Measurements from ENCODE around the gene MIGA2. TPM values are rescaled to one million over a fixed set of nuclear protein-coding genes. Genes with fewer than 3 reads are reported as not detected.

Gene MIGA2
- total and polyA plus RNA-seq, 9 of the 15 experiments (the other 6 are each of a cell fraction or from before 2014, with no cell fraction given): 0.15 to 54.1 (median 18.0) TPM

DNA sequence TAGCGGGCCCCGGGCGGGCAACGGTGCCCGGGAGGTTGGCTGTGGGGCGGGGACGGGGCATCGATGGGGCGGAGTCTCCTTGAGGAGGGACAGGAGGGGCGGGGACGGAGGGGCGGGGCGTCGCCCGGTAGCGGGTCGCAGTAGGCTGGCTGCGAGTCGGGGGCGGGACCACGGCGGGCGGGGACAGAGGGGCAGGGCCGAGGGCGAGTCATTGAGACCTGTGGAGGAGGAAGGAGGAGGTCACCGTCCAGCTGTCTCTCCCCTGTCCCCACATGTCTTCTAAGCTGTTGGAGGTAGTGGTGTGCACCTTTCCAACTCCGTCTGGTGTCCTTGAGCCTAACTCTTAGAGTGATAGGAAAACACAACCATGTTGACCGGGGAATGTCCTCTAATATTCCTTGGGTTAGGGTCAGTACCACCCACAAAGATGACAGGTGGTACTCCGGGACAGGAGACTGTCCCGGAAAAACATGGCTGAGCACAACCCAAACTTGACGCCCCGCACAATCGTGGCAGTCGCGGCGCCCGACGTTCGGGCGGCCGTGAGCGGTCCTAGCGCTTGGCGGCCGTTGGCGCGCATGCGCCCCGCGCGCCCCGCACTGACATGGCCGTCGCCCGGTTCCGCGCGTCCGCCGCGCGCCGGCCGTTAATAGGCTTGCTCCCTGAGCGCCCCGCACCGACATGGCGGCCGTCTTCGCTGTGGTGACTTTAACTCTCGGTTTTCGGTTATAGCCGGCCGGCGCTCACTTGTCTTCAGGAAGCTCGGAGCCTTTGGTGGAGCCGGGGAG, 74.5 kb downstream of the MIGA2 start, which contains the start of the genes CRAT and PTPA (continued):
- TF ChIP-seq, protein P1, sequence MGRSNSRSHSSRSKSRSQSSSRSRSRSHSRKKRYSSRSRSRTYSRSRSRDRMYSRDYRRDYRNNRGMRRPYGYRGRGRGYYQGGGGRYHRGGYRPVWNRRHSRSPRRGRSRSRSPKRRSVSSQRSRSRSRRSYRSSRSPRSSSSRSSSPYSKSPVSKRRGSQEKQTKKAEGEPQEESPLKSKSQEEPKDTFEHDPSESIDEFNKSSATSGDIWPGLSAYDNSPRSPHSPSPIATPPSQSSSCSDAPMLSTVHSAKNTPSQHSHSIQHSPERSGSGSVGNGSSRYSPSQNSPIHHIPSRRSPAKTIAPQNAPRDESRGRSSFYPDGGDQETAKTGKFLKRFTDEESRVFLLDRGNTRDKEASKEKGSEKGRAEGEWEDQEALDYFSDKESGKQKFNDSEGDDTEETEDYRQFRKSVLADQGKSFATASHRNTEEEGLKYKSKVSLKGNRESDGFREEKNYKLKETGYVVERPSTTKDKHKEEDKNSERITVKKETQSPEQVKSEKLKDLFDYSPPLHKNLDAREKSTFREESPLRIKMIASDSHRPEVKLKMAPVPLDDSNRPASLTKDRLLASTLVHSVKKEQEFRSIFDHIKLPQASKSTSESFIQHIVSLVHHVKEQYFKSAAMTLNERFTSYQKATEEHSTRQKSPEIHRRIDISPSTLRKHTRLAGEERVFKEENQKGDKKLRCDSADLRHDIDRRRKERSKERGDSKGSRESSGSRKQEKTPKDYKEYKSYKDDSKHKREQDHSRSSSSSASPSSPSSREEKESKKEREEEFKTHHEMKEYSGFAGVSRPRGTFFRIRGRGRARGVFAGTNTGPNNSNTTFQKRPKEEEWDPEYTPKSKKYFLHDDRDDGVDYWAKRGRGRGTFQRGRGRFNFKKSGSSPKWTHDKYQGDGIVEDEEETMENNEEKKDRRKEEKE (IDR thresholded peaks at IDR 0.05; ENCODE audit: borderline replicate concordance in 1 of 2, control insufficient read depth in 1 of 2, low read depth in 2 of 2, low read length in 1 of 2): 0 out of 4 replicates have a peak, but pooled peaks of 1 of the 2 experiments have one; percentile 47
- TF ChIP-seq NELFE (IDR thresholded peaks at IDR 0.05; ENCODE audit: insufficient read depth, insufficient read length) (no peak), TAF7 (tag; IDR thresholded peaks at IDR 0.05) (peak; percentile 95), RREB1 (CRISPR knock-in tag; IDR thresholded peaks at IDR 0.05) (0 out of 2 replicates have a peak, but pooled peaks have one; percentile 34), SRF (CRISPR knock-in tag; IDR thresholded peaks at IDR 0.05) (no peak; a peak in 1 of 4 replicates), EP400 (IDR thresholded peaks at IDR 0.05) (peak; percentile 84), TCF7L2 (IDR thresholded peaks at IDR 0.05; ENCODE audit: low read depth, low read length) (no peak)
- TF ChIP-seq, protein P2, sequence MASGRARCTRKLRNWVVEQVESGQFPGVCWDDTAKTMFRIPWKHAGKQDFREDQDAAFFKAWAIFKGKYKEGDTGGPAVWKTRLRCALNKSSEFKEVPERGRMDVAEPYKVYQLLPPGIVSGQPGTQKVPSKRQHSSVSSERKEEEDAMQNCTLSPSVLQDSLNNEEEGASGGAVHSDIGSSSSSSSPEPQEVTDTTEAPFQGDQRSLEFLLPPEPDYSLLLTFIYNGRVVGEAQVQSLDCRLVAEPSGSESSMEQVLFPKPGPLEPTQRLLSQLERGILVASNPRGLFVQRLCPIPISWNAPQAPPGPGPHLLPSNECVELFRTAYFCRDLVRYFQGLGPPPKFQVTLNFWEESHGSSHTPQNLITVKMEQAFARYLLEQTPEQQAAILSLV (tag; IDR thresholded peaks at IDR 0.05): no peak
- TF ChIP-seq, protein P3, sequence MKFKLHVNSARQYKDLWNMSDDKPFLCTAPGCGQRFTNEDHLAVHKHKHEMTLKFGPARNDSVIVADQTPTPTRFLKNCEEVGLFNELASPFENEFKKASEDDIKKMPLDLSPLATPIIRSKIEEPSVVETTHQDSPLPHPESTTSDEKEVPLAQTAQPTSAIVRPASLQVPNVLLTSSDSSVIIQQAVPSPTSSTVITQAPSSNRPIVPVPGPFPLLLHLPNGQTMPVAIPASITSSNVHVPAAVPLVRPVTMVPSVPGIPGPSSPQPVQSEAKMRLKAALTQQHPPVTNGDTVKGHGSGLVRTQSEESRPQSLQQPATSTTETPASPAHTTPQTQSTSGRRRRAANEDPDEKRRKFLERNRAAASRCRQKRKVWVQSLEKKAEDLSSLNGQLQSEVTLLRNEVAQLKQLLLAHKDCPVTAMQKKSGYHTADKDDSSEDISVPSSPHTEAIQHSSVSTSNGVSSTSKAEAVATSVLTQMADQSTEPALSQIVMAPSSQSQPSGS (CRISPR knock-in tag; IDR thresholded peaks at IDR 0.05): no peak
- TF ChIP-seq, protein P4, sequence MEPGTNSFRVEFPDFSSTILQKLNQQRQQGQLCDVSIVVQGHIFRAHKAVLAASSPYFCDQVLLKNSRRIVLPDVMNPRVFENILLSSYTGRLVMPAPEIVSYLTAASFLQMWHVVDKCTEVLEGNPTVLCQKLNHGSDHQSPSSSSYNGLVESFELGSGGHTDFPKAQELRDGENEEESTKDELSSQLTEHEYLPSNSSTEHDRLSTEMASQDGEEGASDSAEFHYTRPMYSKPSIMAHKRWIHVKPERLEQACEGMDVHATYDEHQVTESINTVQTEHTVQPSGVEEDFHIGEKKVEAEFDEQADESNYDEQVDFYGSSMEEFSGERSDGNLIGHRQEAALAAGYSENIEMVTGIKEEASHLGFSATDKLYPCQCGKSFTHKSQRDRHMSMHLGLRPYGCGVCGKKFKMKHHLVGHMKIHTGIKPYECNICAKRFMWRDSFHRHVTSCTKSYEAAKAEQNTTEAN (CRISPR knock-in tag; IDR thresholded peaks at IDR 0.05): no peak
- TF ChIP-seq, protein P5, sequence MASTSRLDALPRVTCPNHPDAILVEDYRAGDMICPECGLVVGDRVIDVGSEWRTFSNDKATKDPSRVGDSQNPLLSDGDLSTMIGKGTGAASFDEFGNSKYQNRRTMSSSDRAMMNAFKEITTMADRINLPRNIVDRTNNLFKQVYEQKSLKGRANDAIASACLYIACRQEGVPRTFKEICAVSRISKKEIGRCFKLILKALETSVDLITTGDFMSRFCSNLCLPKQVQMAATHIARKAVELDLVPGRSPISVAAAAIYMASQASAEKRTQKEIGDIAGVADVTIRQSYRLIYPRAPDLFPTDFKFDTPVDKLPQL (IDR thresholded peaks at IDR 0.05; ENCODE audit: extremely low read depth, insufficient read length): no peak
